ENCODE results near the gene EIF2AK2. TPM values are rescaled to one million over a fixed set of nuclear protein-coding genes. Genes with fewer than 3 reads are reported as not detected.
A peak's percentile ranks its signal among the peaks of the same experiment; 100 is the strongest.
"Not testable (repeated sequence)": the region's sequence is repeated elsewhere in the genome, so short reads cannot be mapped to it uniquely, and the experiment has no call there.

Gene EIF2AK2
- total and polyA plus RNA-seq, 8 donors, result 36.1 to 54.2 (median 37.9) TPM

GRCh38 chr2:37201766-37202165 lies 45.0 kb upstream of the EIF2AK2 start:
- H3K36me3 ChIP-seq, result peaks cover 4 to 66% of the 10 kb centered on the region in 2 donors

GRCh38 chr2:37201208-37201607 lies 44.4 kb upstream of the EIF2AK2 start:
- Histone ChIP-seq H3K27me3 (no peaks in the 10 kb centered on the region), H3K9me3 (no peaks in the 10 kb centered on the region), H3K27ac (no peak overlapping the region), H3K36me3 (peaks cover 4 to 60% of the 10 kb centered on the region in 2 donors), H3K4me1 (peaks cover 7 to 17% of the 10 kb centered on the region in 2 donors), H3K4me3 (no peak overlapping the region)
- ATAC-seq (no peak), DNase-seq (no peak)
- intact Hi-C loops (cut with DNase I), result no loop called here
- no peak for TF ChIP-seq CTCF (IDR thresholded peaks at IDR 0.05)

More at GRCh38 chr2:37201766-37202165, 45.0 kb upstream of the EIF2AK2 start:
- no peaks in the 10 kb centered on the region for H3K27me3 ChIP-seq
- no peak for TF ChIP-seq CTCF (IDR thresholded peaks at IDR 0.05)
- intact Hi-C loops (cut with DNase I), result no loop called here
- DNase-seq, result no peak
- ATAC-seq, result no peak
- peaks cover 7 to 17% of the 10 kb centered on the region in 2 donors for H3K4me1 ChIP-seq
- H3K4me3 ChIP-seq, result no peak overlapping the region
- no peaks in the 10 kb centered on the region for H3K9me3 ChIP-seq
- no peak overlapping the region for H3K27ac ChIP-seq

GRCh38 chr2:37198681-37199065 lies 41.9 kb upstream of the EIF2AK2 start:
- no peak overlapping the region for H3K27ac ChIP-seq
- H3K9me3 ChIP-seq, result no peaks in the 10 kb centered on the region
- H3K4me3 ChIP-seq, result no peak overlapping the region
- no peak for DNase-seq
- intact Hi-C loops (cut with DNase I), result no loop called here
- H3K36me3 ChIP-seq, result peaks cover 0 to 36% of the 10 kb centered on the region in 2 donors
- H3K27me3 ChIP-seq, result no peaks in the 10 kb centered on the region
- no peak for ATAC-seq
- no peak for TF ChIP-seq CTCF (IDR thresholded peaks at IDR 0.05)
- peaks cover 7 to 21% of the 10 kb centered on the region in 2 donors for H3K4me1 ChIP-seq

- intact Hi-C loops (cut with DNase I), result no loop called here
- ATAC-seq, result peak; percentile 93
- DNase-seq, result peak; percentile 80 to 93 (median 88)
- peaks cover 7 to 21% of the 10 kb centered on the region in 2 donors for H3K4me1 ChIP-seq
- H3K27me3 ChIP-seq, result no peaks in the 10 kb centered on the region
- peaks cover 0 to 16% of the 10 kb centered on the region in 2 donors for H3K36me3 ChIP-seq
- H3K4me3 ChIP-seq, result peak within 1 kb of the TSS; percentile 74 to 84
- no peaks in the 10 kb centered on the region for H3K9me3 ChIP-seq
- H3K27ac ChIP-seq, result peak within 1 kb of the TSS; percentile 88 to 91
- TF ChIP-seq CTCF (IDR thresholded peaks at IDR 0.05), result no peak
Observed at GRCh38 chr2:37196320-37197195, 39.8 kb upstream of the EIF2AK2 start, which contains the start of gene CEBPZOS. CEBPZOS (plus strand) TSS chr2:37196496; CDS start chr2:37199705, 3,209 bp downstream.

- intact Hi-C loops (cut with DNase I); H3K9me3 ChIP-seq; DNase-seq; H3K27me3 ChIP-seq; H3K36me3 ChIP-seq; ATAC-seq: not testable (repeated sequence)
- H3K27ac ChIP-seq, result peak overlapping the region; percentile 88 to 91
- peak overlapping the region; percentile 74 to 84 for H3K4me3 ChIP-seq
- H3K4me1 ChIP-seq, result peaks cover 7 to 24% of the 10 kb centered on the region in 2 donors
Observed at GRCh38 chr2:37195862-37196319, 39.1 kb upstream of the EIF2AK2 start.

Measured in left lung (tissue), 10 donors.